NCI-H82 treated with DMSO at 0.1 percent for 48 hours (cell line): ENCODE results near the gene KLK12.

ENCODE experiments used
- DNase-seq: peaks from one replicate; lab custom pipeline; 2025; ENCODE audit not compliant: unreplicated experiment; lab: John Stamatoyannopoulos, UW

The KLK12 gene, protein sequence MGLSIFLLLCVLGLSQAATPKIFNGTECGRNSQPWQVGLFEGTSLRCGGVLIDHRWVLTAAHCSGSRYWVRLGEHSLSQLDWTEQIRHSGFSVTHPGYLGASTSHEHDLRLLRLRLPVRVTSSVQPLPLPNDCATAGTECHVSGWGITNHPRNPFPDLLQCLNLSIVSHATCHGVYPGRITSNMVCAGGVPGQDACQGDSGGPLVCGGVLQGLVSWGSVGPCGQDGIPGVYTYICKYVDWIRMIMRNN

DNA sequence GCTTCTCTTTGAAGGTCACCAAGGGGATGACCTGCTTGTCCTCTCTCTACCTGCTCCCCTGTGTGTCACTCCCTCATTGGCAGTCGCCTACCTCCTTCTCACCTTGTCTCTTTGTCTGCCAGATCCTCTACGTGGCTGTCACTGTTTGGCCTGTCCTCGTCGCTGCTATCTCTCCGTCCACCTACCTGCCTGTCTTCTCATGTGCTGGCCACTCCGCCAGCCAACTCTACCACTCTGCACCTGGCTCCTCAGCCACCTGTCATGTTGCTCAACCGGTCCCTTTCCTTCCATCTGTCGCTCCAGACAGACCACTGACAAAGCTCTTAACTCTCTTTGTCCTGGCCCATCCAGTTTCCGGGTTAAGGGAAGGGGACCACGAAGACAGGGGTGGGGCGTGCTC lies at the start of gene KLK12:
TSS of gene KLK12 (minus strand) at position 299 of the 400 bp plus-strand sequence. CDS start 381 bp downstream, outside the sequence.
- no peak for DNase-seq

GRCh38 chr19:51084505-51084904 lies 49.7 kb upstream of the KLK12 start:
- DNase-seq: no peak

GRCh38 chr19:51083783-51084182 lies 49.0 kb upstream of the KLK12 start:
- no peak for DNase-seq

DNA sequence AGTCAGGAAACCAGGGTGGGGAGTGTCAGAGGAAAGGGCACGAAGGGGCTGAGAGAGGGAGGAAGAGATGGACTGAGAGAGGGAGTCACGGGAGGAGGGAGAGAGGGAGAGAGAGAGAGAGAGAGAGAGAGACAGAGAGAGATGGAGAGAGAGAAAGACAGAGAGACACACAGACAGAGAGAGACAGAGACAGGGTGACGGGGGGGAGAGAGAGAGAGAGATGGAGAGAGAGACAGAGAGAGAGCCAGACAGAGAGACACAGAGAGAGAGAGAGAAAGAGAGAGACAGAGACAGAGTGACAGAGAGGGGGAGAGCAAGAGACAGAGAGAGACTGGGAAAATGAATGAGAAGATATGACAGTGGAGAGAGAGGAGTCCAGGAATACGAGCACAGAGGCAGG lies 48.4 kb upstream of the KLK12 start:
- no peak for DNase-seq

GRCh38 chr19:51082611-51083010 lies 47.8 kb upstream of the KLK12 start, which contains the start of gene KLK14:
Gene KLK14, minus strand, starts transcription at chr19:51082887. Its CDS starts 273 bp downstream, at chr19:51082614.
- DNase-seq: no peak

- DNase-seq: no peak
Measured at GRCh38 chr19:51081476-51081875, 46.7 kb upstream of the KLK12 start.

DNA sequence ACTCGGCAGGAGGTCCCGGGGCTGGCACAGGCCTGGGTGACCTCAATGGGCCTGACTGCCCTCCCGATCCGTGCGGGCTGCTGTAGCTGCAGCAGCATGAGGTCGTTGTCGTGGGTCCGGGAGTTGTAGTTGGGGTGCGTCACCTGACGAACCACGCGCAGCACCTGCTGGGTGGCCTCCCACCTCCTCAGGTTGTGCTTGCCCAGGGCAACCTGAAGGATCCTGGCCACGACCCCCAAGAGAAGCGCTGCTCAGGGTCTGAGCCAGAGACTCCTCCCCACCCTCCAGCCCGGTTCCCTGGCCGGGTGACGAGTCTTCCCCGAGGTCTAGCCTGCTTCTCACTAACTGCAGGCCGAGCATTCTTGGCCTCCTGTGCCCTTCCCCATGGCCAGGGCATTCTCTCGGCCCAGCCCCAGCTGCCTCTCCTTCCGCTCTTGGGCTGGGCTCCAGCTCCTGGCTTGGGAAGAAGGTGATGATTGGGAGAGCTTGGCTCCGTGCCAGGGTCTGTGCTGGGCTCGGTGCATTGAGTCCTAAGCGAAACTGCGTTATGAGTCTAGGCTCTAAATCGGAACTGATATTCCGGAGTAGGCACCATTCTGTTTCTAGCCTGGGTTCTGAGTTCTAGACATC lies 44.8 kb upstream of the KLK12 start:
- DNase-seq: no peak

DNA sequence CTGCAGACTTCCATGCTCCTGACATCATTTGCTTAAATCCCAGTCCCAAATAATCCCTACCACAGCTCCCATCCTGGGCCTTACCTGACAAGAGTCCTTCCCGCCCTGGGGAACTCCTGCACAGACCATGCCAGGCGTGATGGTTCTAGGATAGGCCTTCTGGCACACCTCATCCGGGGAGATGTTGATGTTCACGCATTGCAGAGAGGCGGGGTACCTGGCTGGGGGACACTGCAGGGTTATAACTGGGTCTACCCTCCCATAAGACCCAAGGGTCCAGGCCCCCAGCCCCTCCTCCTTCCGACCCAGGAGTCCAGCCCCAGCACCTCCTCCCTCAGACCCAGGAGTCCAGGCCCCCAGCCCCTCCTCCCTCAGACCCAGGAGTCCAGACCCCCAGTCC lies 43.9 kb upstream of the KLK12 start:
- DNase-seq: no peak

- no peak for DNase-seq
Measured at GRCh38 chr19:51078104-51078503, 43.3 kb upstream of the KLK12 start.

DNA sequence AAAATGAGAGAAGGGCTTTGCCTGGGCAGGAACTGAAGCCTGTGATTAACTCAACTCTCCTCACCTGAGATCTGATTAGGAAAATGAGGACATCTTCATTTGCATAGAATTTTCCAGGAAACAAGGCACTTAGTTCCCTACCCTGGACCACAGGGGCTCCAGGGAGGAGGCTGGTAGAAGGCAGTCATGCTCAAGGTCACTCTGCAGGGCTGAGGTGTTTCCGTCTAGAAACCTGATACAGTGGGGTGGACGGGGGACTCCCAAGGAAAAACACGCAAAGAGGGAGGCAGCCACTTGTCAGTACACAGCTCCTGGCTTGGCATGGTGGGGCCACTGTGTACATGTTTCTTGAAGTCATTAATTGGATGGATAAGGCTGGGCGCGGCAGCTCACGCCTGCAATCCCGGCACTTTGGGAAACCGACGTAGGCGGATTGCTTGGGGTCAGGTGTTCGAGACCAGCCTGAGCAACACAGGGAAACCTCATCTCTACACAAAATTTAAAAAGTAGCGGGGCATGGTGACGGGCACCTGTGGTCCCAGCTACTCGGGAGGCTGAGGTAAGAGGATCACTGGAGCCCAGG lies 41.9 kb upstream of the KLK12 start:
- no peak for DNase-seq

GRCh38 chr19:51075998-51076397 lies 41.2 kb upstream of the KLK12 start:
- no peak for DNase-seq

DNA sequence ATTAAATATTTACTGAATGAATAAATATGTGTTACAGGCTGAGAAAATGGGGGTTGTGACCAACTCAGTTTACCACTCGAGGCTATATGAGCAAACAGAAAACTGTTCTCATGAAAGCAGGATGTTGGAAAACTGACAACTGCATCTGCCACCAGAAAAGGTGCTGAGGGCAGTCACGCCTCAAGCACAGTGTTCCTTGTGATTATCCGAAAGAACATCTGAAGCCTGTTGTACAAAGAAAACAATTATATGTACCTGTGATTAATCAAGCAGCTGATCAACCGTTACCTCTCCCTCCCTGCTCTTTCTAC lies 36.2 kb upstream of the KLK12 start:
- DNase-seq: no peak

GRCh38 chr19:51070334-51071094 lies 35.7 kb upstream of the KLK12 start:
- DNase-seq: no peak

- no peak for DNase-seq
Measured at GRCh38 chr19:51066393-51067186, 31.8 kb upstream of the KLK12 start.

DNA sequence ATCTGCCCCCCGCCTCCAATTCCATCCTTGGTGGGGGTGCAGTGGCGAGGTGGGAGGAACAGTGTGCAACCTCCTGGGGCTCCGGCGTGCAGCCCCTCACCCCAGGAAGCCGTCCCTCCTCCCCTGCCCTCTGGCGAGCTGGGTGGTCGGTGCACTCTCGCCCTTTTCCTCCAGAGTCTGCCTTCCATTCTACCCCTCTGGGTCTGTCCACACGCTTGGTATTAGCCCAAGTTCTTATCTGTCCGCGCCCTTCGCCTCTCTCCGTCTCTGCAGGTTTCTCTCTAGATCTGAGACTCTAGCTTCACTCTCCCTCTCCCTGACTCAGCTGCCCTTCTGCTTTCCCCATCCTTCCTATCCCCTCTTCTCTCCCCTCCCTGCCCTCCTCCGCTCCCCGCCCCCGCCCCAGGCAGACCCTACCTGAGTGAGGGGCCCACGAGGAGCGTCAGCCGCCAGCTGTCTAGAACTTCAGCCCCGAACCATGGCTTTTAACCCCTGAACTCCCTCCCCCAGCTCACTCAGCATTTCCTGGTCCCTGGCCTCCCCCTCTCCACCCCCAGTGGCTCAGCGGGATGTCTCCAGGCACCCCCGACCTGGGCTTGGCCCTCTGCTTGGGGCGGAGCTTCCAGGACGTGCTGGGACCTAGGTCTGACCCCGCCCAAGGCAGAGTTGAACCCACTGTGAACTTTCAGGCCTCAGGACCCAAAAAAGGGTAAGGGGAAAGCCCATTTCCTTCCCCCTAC lies 30.6 kb upstream of the KLK12 start:
- DNase-seq: no peak

DNA sequence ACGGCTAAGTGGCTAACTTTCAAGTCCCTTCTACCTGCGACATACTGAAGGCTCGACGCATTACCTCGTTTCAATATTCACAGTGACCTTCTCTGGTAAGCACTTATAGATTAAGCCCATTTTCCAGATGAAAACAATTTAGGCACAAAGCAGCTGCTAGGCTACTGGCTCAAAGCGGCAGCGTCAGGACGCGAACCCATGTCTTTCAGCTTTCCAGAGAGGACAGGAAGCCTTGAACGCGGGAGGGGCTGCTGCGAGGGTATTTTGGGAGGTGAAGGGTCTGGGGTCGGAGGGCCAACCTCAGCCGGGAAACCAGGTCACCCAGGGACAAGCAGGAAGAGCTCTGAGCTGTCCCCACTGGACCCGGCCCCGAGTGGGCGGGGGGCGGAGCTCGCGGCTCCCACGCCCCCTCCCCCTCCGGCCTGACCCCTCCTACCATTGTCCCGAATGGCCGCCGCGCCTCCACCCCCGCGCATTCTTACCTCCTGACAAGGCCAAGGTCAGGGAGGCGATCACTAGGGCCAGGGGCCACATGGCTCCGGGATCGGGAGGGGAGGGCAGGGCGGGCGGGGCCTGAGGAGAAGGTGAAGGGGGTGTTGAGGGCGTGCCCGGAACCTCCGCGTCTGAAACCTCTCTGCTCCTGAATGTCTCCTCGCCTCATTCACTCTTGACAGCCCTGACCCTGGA lies 29.9 kb upstream of the KLK12 start, which contains the start of gene KLK13:
TSS of gene KLK13 (minus strand) at position 559 of the 687 bp plus-strand sequence. CDS start at position 534, 25 bp downstream.
- no peak for DNase-seq

DNA sequence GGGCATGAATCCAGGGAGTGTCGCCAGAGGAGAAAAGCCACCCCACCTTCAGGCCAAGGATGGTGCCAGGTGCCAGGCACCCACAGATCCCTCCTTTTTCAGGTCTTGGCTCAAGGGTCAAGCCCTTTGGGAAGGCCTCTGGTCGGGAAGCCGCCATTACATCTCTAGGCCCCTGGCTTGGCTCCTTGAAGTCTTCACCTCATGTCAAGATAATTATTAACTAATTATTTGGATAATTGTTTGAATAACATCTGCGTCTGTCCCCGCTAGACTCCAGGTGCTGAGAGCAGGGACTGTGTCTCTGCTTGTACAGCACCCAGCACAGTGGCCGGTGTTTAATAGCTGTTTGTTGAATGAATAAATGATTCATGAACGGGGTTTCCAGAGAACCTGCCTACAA lies 28.9 kb upstream of the KLK12 start:
- DNase-seq: no peak

GRCh38 chr19:51060973-51061372 lies 26.2 kb upstream of the KLK12 start:
- DNase-seq: no peak

DNA sequence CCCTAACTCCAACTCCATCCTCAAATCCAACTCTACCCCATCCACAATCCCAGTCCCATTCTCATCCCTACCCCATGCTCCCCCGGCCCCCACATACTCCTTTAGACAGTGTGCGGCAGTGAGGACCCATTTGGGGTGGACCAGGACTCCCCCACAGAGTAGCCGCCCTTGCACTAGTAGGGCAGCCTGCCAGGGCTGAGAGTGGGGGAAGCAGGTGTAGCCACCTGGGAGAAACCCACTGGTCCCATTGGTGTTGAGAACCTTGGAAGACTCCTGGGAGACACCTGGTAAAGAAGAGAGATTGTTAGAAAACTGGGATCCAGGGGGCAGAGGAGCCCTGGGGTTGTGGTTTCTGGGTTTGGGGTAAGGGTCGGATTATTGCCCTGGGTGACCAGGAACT lies 25.5 kb upstream of the KLK12 start:
- no peak for DNase-seq

DNA sequence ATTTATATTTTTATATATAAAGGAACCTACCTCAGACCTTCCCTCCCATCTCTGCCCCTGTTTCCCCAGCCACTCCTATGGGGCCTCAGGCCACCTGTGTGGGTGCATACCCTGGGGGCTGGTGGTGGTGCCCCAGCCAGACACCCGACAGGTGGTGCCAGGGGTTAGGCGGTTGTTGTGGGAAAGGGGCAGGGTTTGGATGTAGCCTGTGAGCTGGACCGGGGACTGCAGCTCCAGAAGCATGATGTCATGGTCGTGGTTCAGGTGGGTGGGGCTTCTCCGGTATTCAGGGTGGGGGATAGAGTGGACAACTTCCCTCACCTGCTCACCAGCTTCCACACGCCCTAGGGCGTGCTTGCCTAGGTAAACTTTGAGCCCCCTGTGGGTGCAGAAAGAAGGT lies 24.9 kb upstream of the KLK12 start:
- no peak for DNase-seq
